Upper lobe of left lung (tissue), 6 donors: ENCODE data around the gene MAP7D3. TPM values are rescaled to one million over a fixed set of nuclear protein-coding genes. Genes with fewer than 3 reads are reported as not detected.
A peak's percentile ranks its signal among the peaks of the same experiment; 100 is the strongest.

ENCODE experiments used
- ATAC-seq, 2 donors: fragments of 200-7000 bp; cut with Tn5 transposase; one replicate each; pipeline ENCODE4 v1.9.1; 2022; ENCODE audit warnings: mild to moderate bottlenecking in 2 of 2, moderate library complexity in 2 of 2; ENCODE audit not compliant: low FRiP score in 2 of 2
- DNase-seq, 2 donors: peaks; one replicate each; pipeline ENCODE4 v3.0.0-alpha.2; 2019 to 2020
- H3K27ac ChIP-seq, 4 donors: fragments of 200-600 bp; sonication (generic); one replicate each; pipeline ENCODE4 v1.5.1; 2016 to 2019
- H3K27me3 ChIP-seq, 4 donors: fragments of 200-600 bp; sonication (generic); one replicate each; pipeline ENCODE4 v1.5.1; 2017 to 2019
- H3K36me3 ChIP-seq, 4 donors: fragments of 200-600 bp; sonication (generic); one replicate each; pipeline ENCODE4 v1.5.1; 2016 to 2019
- H3K4me1 ChIP-seq, 4 donors: fragments of 200-600 bp; sonication (generic); one replicate each; pipeline ENCODE4 v1.5.1; 2018 to 2019
- H3K4me3 ChIP-seq, 4 donors: fragments of 200-600 bp; sonication (generic); one replicate each; pipeline ENCODE4 v1.5.1; 2017 to 2019; ENCODE audit warnings: mild to moderate bottlenecking in 2 of 4, moderate library complexity in 1 of 4
- H3K9me3 ChIP-seq, 4 donors: fragments of 200-600 bp; sonication (generic); one replicate each; pipeline ENCODE4 v1.5.1; 2018 to 2019
- CTCF ChIP-seq, 6 experiments: fragments of 450-650 bp in 4 of 6; fragments of 200-600 bp in 2 of 6; sonication (generic) in 2 of 6; IDR thresholded peaks; one replicate each; pipeline ENCODE4 v1.5.1; 2016 to 2019; ENCODE audit warnings: antibody characterized with exemption in 6 of 6
- EP300 ChIP-seq, 4 donors: sonication (generic); formaldehyde crosslinking; IDR thresholded peaks; one replicate each; pipeline ENCODE4 v1.5.1; 2017; ENCODE audit warnings: antibody characterized with exemption in 4 of 4, control low read depth in 2 of 4
- POLR2A ChIP-seq, 4 donors: fragments of 450-650 bp; IDR thresholded peaks; one replicate each; pipeline ENCODE4 v1.5.1; 2016 to 2017; ENCODE audit warnings: antibody characterized with exemption in 4 of 4, mild to moderate bottlenecking in 2 of 4
- POLR2AphosphoS5 ChIP-seq, 2 donors: sonication (generic); formaldehyde crosslinking; IDR thresholded peaks; one replicate each; pipeline ENCODE4 v1.5.1; 2017; ENCODE audit warnings: antibody characterized with exemption in 2 of 2
- WGBS, 2 donors: methylation state at CpG; one replicate each; pipeline ENCODE4 v1.1.5; 2017 to 2018; 5-methylcytosine and 5-hydroxymethylcytosine counted together
- total RNA-seq, 6 donors: library from RNA; depleted of rRNA in 4 of 6; stranded (reverse); fragments of >200 nt in 4 of 6; gene quantifications; one replicate each; pipeline versions ENCODE4 v1.1.0 to v1.2.1, GENCODE V29; 2016 to 2021
- donor health status: DM: no; HTN: no; CAD: no; lungs with moderate emphysema.
- donor health status: DM: no; HTN: yes; CAD: no; lungs with severe emphysema.

MAP7D3 gene
- total RNA-seq, 6 donors from 2014 or later, result 4.8 to 19.9 (median 9.3) TPM

GRCh38 chrX:136261321-136261720 lies 10.1 kb upstream of the MAP7D3 start:
- no peaks in the 10 kb centered on the region for H3K9me3 ChIP-seq
- TF ChIP-seq CTCF (IDR thresholded peaks at IDR 0.05), result no peak
- TF ChIP-seq POLR2AphosphoS5 (IDR thresholded peaks at IDR 0.05), result no peak
- no peak for TF ChIP-seq EP300 (IDR thresholded peaks at IDR 0.05)
- no peak for TF ChIP-seq POLR2A (IDR thresholded peaks at IDR 0.05)
- WGBS, 2 donors, result 84 to 87% methylated on average over 7 of the region's 7 CpGs
- ATAC-seq (no peak), DNase-seq (no peak)
- H3K27me3 ChIP-seq, result no peaks in the 10 kb centered on the region
- no peaks in the 10 kb centered on the region for H3K36me3 ChIP-seq
- H3K27ac ChIP-seq, result no peak overlapping the region
- H3K4me1 ChIP-seq, result peaks cover 0 to 6% (median 0%) of the 10 kb centered on the region in 4 donors
- no peak overlapping the region for H3K4me3 ChIP-seq

GRCh38 chrX:136260776-136261175 lies 9.6 kb upstream of the MAP7D3 start:
- Histone ChIP-seq H3K27me3 (no peaks in the 10 kb centered on the region), H3K36me3 (no peaks in the 10 kb centered on the region), H3K4me3 (no peak overlapping the region), H3K4me1 (peaks cover 0 to 6% (median 0%) of the 10 kb centered on the region in 4 donors), H3K9me3 (no peaks in the 10 kb centered on the region), H3K27ac (no peak overlapping the region)
- no peak for DNase-seq
- TF ChIP-seq POLR2A (IDR thresholded peaks at IDR 0.05) (no peak), EP300 (IDR thresholded peaks at IDR 0.05) (no peak), POLR2AphosphoS5 (IDR thresholded peaks at IDR 0.05) (no peak), CTCF (IDR thresholded peaks at IDR 0.05) (no peak)
- ATAC-seq, result no peak

GRCh38 chrX:136259543-136259942 lies 8.3 kb upstream of the MAP7D3 start:
- Histone ChIP-seq H3K4me3 (no peak overlapping the region), H3K27me3 (no peaks in the 10 kb centered on the region), H3K27ac (peak overlapping the region in 1 of 4 donors; percentile 8), H3K9me3 (no peaks in the 10 kb centered on the region), H3K36me3 (no peaks in the 10 kb centered on the region), H3K4me1 (peaks cover 0 to 6% (median 0%) of the 10 kb centered on the region in 4 donors)
- WGBS, 2 donors, result 8 to 36% methylated on average over 4 of the region's 4 CpGs
- no peak for DNase-seq
- TF ChIP-seq CTCF (IDR thresholded peaks at IDR 0.05), result no peak
- TF ChIP-seq POLR2AphosphoS5 (IDR thresholded peaks at IDR 0.05), result peak in 1 of 2 donors; percentile 12
- peak in 1 of 2 donors; percentile 51 for ATAC-seq

GRCh38 chrX:136258951-136259350 lies 7.8 kb upstream of the MAP7D3 start:
- TF ChIP-seq POLR2AphosphoS5 (IDR thresholded peaks at IDR 0.05) (no peak), EP300 (IDR thresholded peaks at IDR 0.05) (no peak), POLR2A (IDR thresholded peaks at IDR 0.05) (no peak), CTCF (IDR thresholded peaks at IDR 0.05) (no peak)
- DNase-seq (no peak), ATAC-seq (no peak)
- Histone ChIP-seq H3K36me3 (no peaks in the 10 kb centered on the region), H3K9me3 (no peaks in the 10 kb centered on the region), H3K27me3 (no peaks in the 10 kb centered on the region), H3K4me3 (no peak overlapping the region), H3K4me1 (peaks cover 0 to 6% (median 0%) of the 10 kb centered on the region in 4 donors), H3K27ac (no peak overlapping the region)
- WGBS, 2 donors, result 58 to 89% methylated on average over 1 of the region's 1 CpG

GRCh38 chrX:136256026-136256425 lies 4.8 kb upstream of the MAP7D3 start:
- H3K4me1 ChIP-seq, result peaks cover 0 to 6% (median 0%) of the 10 kb centered on the region in 4 donors
- no peak overlapping the region for H3K4me3 ChIP-seq
- H3K36me3 ChIP-seq, result no peaks in the 10 kb centered on the region
- H3K27me3 ChIP-seq, result no peaks in the 10 kb centered on the region
- H3K27ac ChIP-seq, result no peak overlapping the region
- no peaks in the 10 kb centered on the region for H3K9me3 ChIP-seq
- WGBS, 2 donors, result 44 to 47% methylated on average over 7 of the region's 7 CpGs
- no peak for DNase-seq
- TF ChIP-seq EP300 (IDR thresholded peaks at IDR 0.05), result no peak
- no peak for TF ChIP-seq CTCF (IDR thresholded peaks at IDR 0.05)
- no peak for TF ChIP-seq POLR2AphosphoS5 (IDR thresholded peaks at IDR 0.05)
- TF ChIP-seq POLR2A (IDR thresholded peaks at IDR 0.05), result no peak
- no peak for ATAC-seq
